ENCODE data around the gene PRSS2.

GRCh38 chr7:142811154-142811737 is 40.5 kb downstream of the PRSS2 start:
- TF ChIP-seq CTCF (IDR thresholded peaks at IDR 0.05; ENCODE audit: low read depth, low read length, missing input control) (peak; percentile 56), MAX (IDR thresholded peaks at IDR 0.05) (no peak), HNF4A (conservative IDR thresholded peaks at IDR 0.05) (no peak), RAD21 (IDR thresholded peaks at IDR 0.05) (peak; percentile 73 to 80), EGR1 (IDR thresholded peaks at IDR 0.05; ENCODE audit: low read depth in 2 of 2) (no peak)
